ENCODE results near the gene ANKRD11.
"Not testable (repeated sequence)": the region's sequence is repeated elsewhere in the genome, so short reads cannot be mapped to it uniquely, and the experiment has no call there.

ANKRD11 gene

GRCh38 chr16:89365996-89366395 lies 124.4 kb downstream of the ANKRD11 start:
- in situ Hi-C loops (cut with HindIII; ENCODE audit: low pct_ligation_motif_present, low pct_unique_long_range_greater_than_20kb, low sequenced_read_pairs): no loop called here
- DNase-seq: no peak

GRCh38 chr16:89365044-89365467 lies 125.3 kb downstream of the ANKRD11 start:
- in situ Hi-C loops (cut with HindIII; ENCODE audit: low pct_ligation_motif_present, low pct_unique_long_range_greater_than_20kb, low sequenced_read_pairs): no loop called here
- DNase-seq: peak; percentile 56

GRCh38 chr16:89364606-89365005 lies 125.8 kb downstream of the ANKRD11 start:
- no peak for DNase-seq
- in situ Hi-C loops (cut with HindIII; ENCODE audit: low pct_ligation_motif_present, low pct_unique_long_range_greater_than_20kb, low sequenced_read_pairs): no loop called here

- in situ Hi-C loops (cut with HindIII; ENCODE audit: low pct_ligation_motif_present, low pct_unique_long_range_greater_than_20kb, low sequenced_read_pairs): no loop called here
- peak; percentile 77 for DNase-seq
Observed at GRCh38 chr16:89363621-89364393, 126.6 kb downstream of the ANKRD11 start.

GRCh38 chr16:89362540-89363223 lies 127.7 kb downstream of the ANKRD11 start:
- DNase-seq; in situ Hi-C loops (cut with HindIII; ENCODE audit: low pct_ligation_motif_present, low pct_unique_long_range_greater_than_20kb, low sequenced_read_pairs): not testable (repeated sequence)

- in situ Hi-C loops (cut with HindIII; ENCODE audit: low pct_ligation_motif_present, low pct_unique_long_range_greater_than_20kb, low sequenced_read_pairs): no loop called here
- DNase-seq: no peak
Observed at GRCh38 chr16:89361751-89362539, 128.4 kb downstream of the ANKRD11 start.

- in situ Hi-C loops (cut with HindIII; ENCODE audit: low pct_ligation_motif_present, low pct_unique_long_range_greater_than_20kb, low sequenced_read_pairs): no loop called here
- DNase-seq: no peak
Observed at GRCh38 chr16:89360760-89361435, 129.5 kb downstream of the ANKRD11 start.

GRCh38 chr16:89359264-89360147 lies 130.9 kb downstream of the ANKRD11 start:
- in situ Hi-C loops (cut with HindIII; ENCODE audit: low pct_ligation_motif_present, low pct_unique_long_range_greater_than_20kb, low sequenced_read_pairs): no loop called here
- DNase-seq: no peak

- in situ Hi-C loops (cut with HindIII; ENCODE audit: low pct_ligation_motif_present, low pct_unique_long_range_greater_than_20kb, low sequenced_read_pairs): no loop called here
- no peak for DNase-seq
Observed at GRCh38 chr16:89358030-89359005, 132.0 kb downstream of the ANKRD11 start.

- DNase-seq: no peak
- in situ Hi-C loops (cut with HindIII; ENCODE audit: low pct_ligation_motif_present, low pct_unique_long_range_greater_than_20kb, low sequenced_read_pairs): no loop called here
Observed at GRCh38 chr16:89357055-89357816, 133.1 kb downstream of the ANKRD11 start.

GRCh38 chr16:89355686-89356085 lies 134.7 kb downstream of the ANKRD11 start:
- no peak for DNase-seq
- in situ Hi-C loops (cut with HindIII; ENCODE audit: low pct_ligation_motif_present, low pct_unique_long_range_greater_than_20kb, low sequenced_read_pairs): no loop called here

- no peak for DNase-seq
- in situ Hi-C loops (cut with HindIII; ENCODE audit: low pct_ligation_motif_present, low pct_unique_long_range_greater_than_20kb, low sequenced_read_pairs): no loop called here
Observed at GRCh38 chr16:89355007-89355406, 135.4 kb downstream of the ANKRD11 start.

- no peak for DNase-seq
- in situ Hi-C loops (cut with HindIII; ENCODE audit: low pct_ligation_motif_present, low pct_unique_long_range_greater_than_20kb, low sequenced_read_pairs): no loop called here
Observed at GRCh38 chr16:89354325-89354724, 136.0 kb downstream of the ANKRD11 start.

GRCh38 chr16:89352091-89352681 lies 138.2 kb downstream of the ANKRD11 start:
- DNase-seq: no peak
- in situ Hi-C loops (cut with HindIII; ENCODE audit: low pct_ligation_motif_present, low pct_unique_long_range_greater_than_20kb, low sequenced_read_pairs): no loop called here

- no peak for DNase-seq
- in situ Hi-C loops (cut with HindIII; ENCODE audit: low pct_ligation_motif_present, low pct_unique_long_range_greater_than_20kb, low sequenced_read_pairs): no loop called here
Observed at GRCh38 chr16:89351645-89352044, 138.7 kb downstream of the ANKRD11 start.

Data from ACHN (cell line).